ENCODE measurements around the gene NPW. TPM values are rescaled to one million over a fixed set of nuclear protein-coding genes. Genes with fewer than 3 reads are reported as not detected.

The NPW gene
- total RNA-seq (1 to 10 TPM in 2 of 6 donors, under 1 TPM in 4; 0.43 to 1.9 (median 0.50) TPM), polyA plus RNA-seq (1 to 10 TPM; 1.3 to 2.7 TPM)

DNA sequence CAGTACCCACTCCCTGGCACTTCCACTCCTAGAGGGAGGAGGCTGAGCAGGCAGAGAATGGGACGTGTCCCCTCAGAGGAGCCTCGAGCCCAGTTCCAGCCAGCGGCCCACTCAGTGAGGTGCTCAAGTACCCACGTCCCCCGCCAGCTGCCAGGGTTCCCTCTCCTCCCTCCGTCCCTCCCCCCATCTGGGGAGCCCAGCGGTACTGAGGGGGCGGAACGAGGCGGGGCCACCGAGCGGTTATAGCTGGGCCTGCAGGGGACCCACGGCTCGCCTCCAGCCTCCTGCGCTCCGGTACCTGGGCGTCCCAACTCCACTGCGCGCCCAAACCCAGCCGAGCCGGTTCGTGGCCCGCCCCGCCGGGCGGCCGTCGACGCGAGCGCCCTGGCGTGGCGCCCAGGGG lies at the start of gene NPW:
TSS of gene NPW (plus strand) at position 268 of the 403 bp plus-strand sequence.
- Histone ChIP-seq H3K27me3 (peaks cover 0 to 7% (median 0%) of the 10 kb centered on the region in 4 donors), H3K9me3 (no peaks in the 10 kb centered on the region), H3K27ac (no peak within 1 kb of the TSS), H3K4me1 (peaks cover 0 to 10% (median 4%) of the 10 kb centered on the region in 3 donors), H3K4me3 (peak within 1 kb of the TSS in 1 of 4 donors; percentile 14), H3K36me3 (no peaks in the 10 kb centered on the region)
- FAIRE-seq = no peak
- 2% methylated on average over 22 to 33 of the region's 33 CpGs for WGBS, 2 donors
- TF ChIP-seq CTCF (IDR thresholded peaks at IDR 0.05) = no peak
- DNase-seq = peak in 2 of 6 donors; percentile 28 to 68
- intact Hi-C loops (cut with DNase I) = no loop called here
- ATAC-seq = no peak

DNA sequence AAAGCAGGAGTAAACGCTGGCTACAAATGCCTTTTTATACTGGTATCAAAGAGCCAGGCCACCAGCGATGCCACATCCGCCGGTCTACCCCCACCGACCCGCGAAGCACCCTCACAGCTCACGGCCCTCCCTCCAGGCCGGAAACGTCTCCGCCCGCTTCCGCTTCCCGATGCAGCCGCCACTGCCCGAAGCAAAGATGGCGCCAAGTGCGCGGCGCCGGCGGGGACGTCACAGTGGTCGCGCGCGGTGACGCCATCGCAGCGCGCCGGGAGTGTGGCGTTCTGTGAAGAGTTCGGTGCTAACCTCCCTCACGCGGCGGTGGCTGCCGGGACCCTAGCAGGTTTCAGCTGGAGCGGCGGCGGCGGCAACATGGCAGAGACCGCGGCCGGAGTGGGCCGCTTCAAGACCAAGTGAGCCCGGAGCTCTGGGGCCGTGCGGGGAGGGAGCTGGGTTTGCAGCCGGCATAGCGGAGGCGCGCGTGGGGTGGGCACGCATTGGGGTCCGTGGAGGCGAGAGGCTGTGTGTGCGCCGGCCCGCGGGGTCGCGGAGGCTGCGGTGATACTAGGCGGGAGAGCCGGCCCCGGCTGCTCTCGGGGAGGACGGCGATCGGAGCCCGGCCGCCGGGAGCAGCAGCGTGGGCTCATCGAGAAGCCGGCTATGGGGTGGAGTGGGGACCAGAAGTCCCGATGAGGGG lies 47.6 kb upstream of the NPW start, which contains the start of gene TBL3:
TSS of gene TBL3 (plus strand) at position 258 of the 694 bp plus-strand sequence. CDS start at position 370, 112 bp downstream.
- no peak for TF ChIP-seq CTCF (IDR thresholded peaks at IDR 0.05)
- no peaks in the 10 kb centered on the region for H3K9me3 ChIP-seq
- H3K4me1 ChIP-seq = peaks cover 0 to 13% (median 12%) of the 10 kb centered on the region in 3 donors
- H3K36me3 ChIP-seq = peaks cover 0 to 19% (median 14%) of the 10 kb centered on the region in 3 donors
- H3K27me3 ChIP-seq = no peaks in the 10 kb centered on the region
- FAIRE-seq (no peak), DNase-seq (peak; percentile 89 to 97 (median 94)), ATAC-seq (peak; percentile 94 to 97 (median 96))
- WGBS, 2 donors = 0 to 1% methylated on average over 65 to 78 of the region's 78 CpGs
- peak within 1 kb of the TSS; percentile 87 to 93 (median 92) for H3K27ac ChIP-seq
- intact Hi-C loops (cut with DNase I) = no loop called here
- H3K4me3 ChIP-seq = peak within 1 kb of the TSS; percentile 85 to 99 (median 98)

DNA sequence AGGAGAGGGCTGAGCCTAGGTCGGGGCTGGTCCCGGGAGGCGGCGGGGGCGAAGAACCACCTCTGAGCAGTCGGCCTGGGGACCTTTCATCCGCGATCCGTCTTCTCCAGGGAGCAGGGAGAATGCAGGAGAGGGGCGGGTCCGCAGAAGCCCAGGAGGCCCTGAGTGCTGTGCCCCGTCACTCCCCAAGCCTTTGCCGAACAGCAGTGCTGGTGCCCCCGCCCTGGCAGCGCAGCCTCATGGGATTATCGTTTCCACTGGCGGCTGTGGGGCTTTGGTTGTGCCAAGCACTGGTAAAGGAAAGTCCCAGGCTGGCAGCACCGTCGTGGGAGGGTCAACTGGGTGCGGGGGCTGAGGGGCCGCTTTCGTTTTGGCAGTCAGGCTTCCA lies 47.1 kb upstream of the NPW start:
- FAIRE-seq = no peak
- Histone ChIP-seq H3K9me3 (no peaks in the 10 kb centered on the region), H3K4me3 (peak overlapping the region; percentile 85 to 99 (median 98)), H3K36me3 (peaks cover 0 to 24% (median 14%) of the 10 kb centered on the region in 3 donors), H3K27ac (no peak overlapping the region), H3K4me1 (peaks cover 0 to 13% (median 12%) of the 10 kb centered on the region in 3 donors), H3K27me3 (no peaks in the 10 kb centered on the region)
- peak in 3 of 6 donors; percentile 33 to 80 (median 58) for DNase-seq
- TF ChIP-seq CTCF (IDR thresholded peaks at IDR 0.05) = no peak
- peak; percentile 1 to 14 (median 4) for ATAC-seq
- intact Hi-C loops (cut with DNase I) = no loop called here
- whole genome bisulfite sequencing, 2 donors = 2% methylated on average over 22 of the region's 22 CpGs

DNA sequence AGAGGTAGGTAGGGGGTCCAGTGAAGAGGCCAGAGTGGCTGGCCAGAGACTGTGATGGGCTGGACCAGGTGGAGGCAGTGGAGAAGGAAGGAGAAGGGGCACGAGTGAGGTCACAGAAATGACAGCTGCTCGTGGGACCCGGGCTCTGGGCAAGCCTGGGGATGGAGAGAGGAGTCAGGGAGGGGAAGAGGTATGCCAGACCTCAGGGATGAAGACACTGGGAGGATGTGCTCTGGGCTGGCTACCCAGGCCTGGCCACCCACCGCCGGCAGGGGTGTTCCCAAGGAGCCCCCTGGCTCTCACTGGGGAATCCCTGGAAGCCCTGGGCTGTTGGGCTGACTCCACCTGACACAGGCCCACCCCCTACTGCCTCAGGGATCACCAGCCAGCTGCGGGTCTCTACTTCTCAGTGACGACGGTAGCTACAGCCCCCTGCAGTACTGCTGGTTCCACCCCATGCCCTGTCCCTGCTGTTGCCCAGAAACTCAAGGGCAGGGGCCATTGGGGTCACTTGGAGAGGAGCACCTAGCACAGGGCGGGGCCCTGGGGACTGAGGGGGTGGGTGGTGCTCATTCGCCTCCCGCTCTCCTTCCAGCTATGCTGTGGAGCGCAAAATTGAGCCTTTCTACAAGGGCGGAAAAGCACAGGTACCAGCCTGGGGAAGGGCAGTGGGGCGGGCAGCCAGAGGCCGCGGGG lies 46.0 kb upstream of the NPW start:
- Histone ChIP-seq H3K9me3 (no peaks in the 10 kb centered on the region), H3K36me3 (peaks cover 0 to 29% (median 14%) of the 10 kb centered on the region in 3 donors), H3K27me3 (no peaks in the 10 kb centered on the region), H3K27ac (no peak overlapping the region), H3K4me1 (peaks cover 0 to 13% (median 12%) of the 10 kb centered on the region in 3 donors), H3K4me3 (no peak overlapping the region)
- ATAC-seq (no peak), DNase-seq (peak in 3 of 6 donors; percentile 18 to 78 (median 44)), FAIRE-seq (no peak)
- intact Hi-C loops (cut with DNase I) = no loop called here
- WGBS, 2 donors = 87% methylated on average over 16 of the region's 16 CpGs
- no peak for TF ChIP-seq CTCF (IDR thresholded peaks at IDR 0.05)
